Measurements from ENCODE around the gene MASP1.
"Not testable (repeated sequence)": the region's sequence is repeated elsewhere in the genome, so short reads cannot be mapped to it uniquely, and the experiment has no call there.

MASP1 gene

GRCh38 chr3:187222801-187223200, 68.7 kb downstream of the MASP1 start:
- no peak for DNase-seq

- no peak for DNase-seq
Observed at GRCh38 chr3:187215460-187215859, 76.1 kb downstream of the MASP1 start.

GRCh38 chr3:187213616-187214015, 77.9 kb downstream of the MASP1 start:
- DNase-seq, result no peak

- no peak for DNase-seq
Observed at GRCh38 chr3:187212705-187213104, 78.8 kb downstream of the MASP1 start.

- DNase-seq, result no peak
Observed at GRCh38 chr3:187212196-187212545, 79.4 kb downstream of the MASP1 start.

- peak; percentile 36 for DNase-seq
Observed at GRCh38 chr3:187211532-187212195, 79.9 kb downstream of the MASP1 start.

GRCh38 chr3:187210545-187211327, 80.8 kb downstream of the MASP1 start:
- DNase-seq, result peak; percentile 72

- DNase-seq, result no peak
Observed at GRCh38 chr3:187210091-187210490, 81.4 kb downstream of the MASP1 start.

GRCh38 chr3:187209491-187209890, 82.0 kb downstream of the MASP1 start:
- no peak for DNase-seq

GRCh38 chr3:187208159-187208558, 83.4 kb downstream of the MASP1 start:
- DNase-seq, result peak; percentile 60

- DNase-seq, result peak; percentile 18
Observed at GRCh38 chr3:187207624-187208023, 83.9 kb downstream of the MASP1 start.

GRCh38 chr3:187207062-187207461, 84.5 kb downstream of the MASP1 start:
- DNase-seq, result no peak

- DNase-seq, result no peak
Observed at GRCh38 chr3:187205683-187206082, 85.9 kb downstream of the MASP1 start.

GRCh38 chr3:187199463-187200050, 92.0 kb downstream of the MASP1 start:
- DNase-seq, result not testable (repeated sequence)

GRCh38 chr3:187198490-187198889, 93.0 kb downstream of the MASP1 start:
- no peak for DNase-seq

- DNase-seq, result no peak
Observed at GRCh38 chr3:187197335-187197649, 94.2 kb downstream of the MASP1 start, which contains the start of gene RTP1. Gene RTP1 (plus strand): TSS chr3:187197486. CDS start chr3:187197516, 30 bp downstream.

GRCh38 chr3:187196573-187197334, 94.8 kb downstream of the MASP1 start:
- DNase-seq, result no peak

GRCh38 chr3:187193181-187193580, 98.4 kb downstream of the MASP1 start:
- DNase-seq, result no peak

- no peak for DNase-seq
Observed at GRCh38 chr3:187191271-187191670, 100.3 kb downstream of the MASP1 start.

- DNase-seq, result no peak
Observed at GRCh38 chr3:187188931-187189330, 102.6 kb downstream of the MASP1 start.

GRCh38 chr3:187186801-187187421, 104.6 kb downstream of the MASP1 start:
- DNase-seq, result peak; percentile 66

GRCh38 chr3:187186375-187186774, 105.2 kb downstream of the MASP1 start:
- DNase-seq, result no peak

GRCh38 chr3:187185759-187186158, 105.8 kb downstream of the MASP1 start:
- no peak for DNase-seq
